KOPT-K1 (cell line): ENCODE measurements around the gene TSPAN4.

Source experiments
- H3K27ac ChIP-seq: fragments of 200-600 bp; sonication (generic); 2 replicates; pipeline ENCODE4 v1.5.1; 2016; ENCODE audit warnings: antibody characterized with exemption, mild to moderate bottlenecking, low read depth, low read length; ENCODE audit not compliant: poor library complexity, severe bottlenecking
- H3K36me3 ChIP-seq: fragments of 200-600 bp; sonication (generic); 2 replicates; pipeline ENCODE4 v1.5.1; 2017; ENCODE audit warnings: antibody characterized with exemption, mild to moderate bottlenecking, low read length, moderate library complexity; ENCODE audit not compliant: insufficient read depth
- H3K9me3 ChIP-seq: fragments of 200-600 bp; sonication (generic); 2 replicates; pipeline ENCODE4 v1.5.1; 2017; ENCODE audit warnings: antibody characterized with exemption, low read length, mild to moderate bottlenecking; ENCODE audit not compliant: insufficient read depth, poor library complexity, severe bottlenecking

The TSPAN4 gene

GRCh38 chr11:858053-858761, 15.6 kb downstream of the TSPAN4 start:
- Histone ChIP-seq H3K36me3 (no peaks in the 10 kb centered on the region), H3K9me3 (no peaks in the 10 kb centered on the region), H3K27ac (no peak overlapping the region)

GRCh38 chr11:858762-859339, 16.2 kb downstream of the TSPAN4 start:
- Histone ChIP-seq H3K36me3 (no peaks in the 10 kb centered on the region), H3K9me3 (no peaks in the 10 kb centered on the region), H3K27ac (no peak overlapping the region)

- H3K36me3 ChIP-seq: no peaks in the 10 kb centered on the region
- H3K9me3 ChIP-seq: no peaks in the 10 kb centered on the region
- no peak overlapping the region for H3K27ac ChIP-seq
Measured at GRCh38 chr11:859394-860131, 16.9 kb downstream of the TSPAN4 start.

GRCh38 chr11:860234-861104, 17.8 kb downstream of the TSPAN4 start:
- no peak overlapping the region for H3K27ac ChIP-seq
- H3K9me3 ChIP-seq: no peaks in the 10 kb centered on the region
- H3K36me3 ChIP-seq: no peaks in the 10 kb centered on the region

- Histone ChIP-seq H3K9me3 (no peaks in the 10 kb centered on the region), H3K36me3 (peaks cover 5% of the 10 kb centered on the region; the same call in 1 of the 2 replicates), H3K27ac (no peak overlapping the region)
Measured at GRCh38 chr11:861105-861479, 18.4 kb downstream of the TSPAN4 start.

GRCh38 chr11:862081-862661, 19.5 kb downstream of the TSPAN4 start:
- no peak overlapping the region for H3K27ac ChIP-seq
- peaks cover 15% of the 10 kb centered on the region; the same call in 1 of the 2 replicates for H3K36me3 ChIP-seq
- no peaks in the 10 kb centered on the region for H3K9me3 ChIP-seq

- Histone ChIP-seq H3K36me3 (peaks cover 18% of the 10 kb centered on the region; the same call in 1 of the 2 replicates), H3K27ac (no peak overlapping the region), H3K9me3 (no peaks in the 10 kb centered on the region)
Measured at GRCh38 chr11:862696-863022, 20.0 kb downstream of the TSPAN4 start.

GRCh38 chr11:863023-863909, 20.6 kb downstream of the TSPAN4 start:
- Histone ChIP-seq H3K9me3 (no peaks in the 10 kb centered on the region), H3K36me3 (peaks cover 22% of the 10 kb centered on the region; the same call in 1 of the 2 replicates), H3K27ac (no peak overlapping the region)

GRCh38 chr11:863910-864827, 21.5 kb downstream of the TSPAN4 start:
- Histone ChIP-seq H3K27ac (no peak overlapping the region), H3K9me3 (no peaks in the 10 kb centered on the region), H3K36me3 (peaks cover 31% of the 10 kb centered on the region; the same call in 1 of the 2 replicates)

GRCh38 chr11:864898-865297, 22.2 kb downstream of the TSPAN4 start:
- Histone ChIP-seq H3K36me3 (peaks cover 36% of the 10 kb centered on the region; the same call in 1 of the 2 replicates), H3K27ac (no peak overlapping the region), H3K9me3 (no peaks in the 10 kb centered on the region)

- no peak overlapping the region for H3K27ac ChIP-seq
Measured at GRCh38 chr11:865462-866430, 23.1 kb downstream of the TSPAN4 start.

GRCh38 chr11:866481-866880, 23.8 kb downstream of the TSPAN4 start:
- Histone ChIP-seq H3K36me3 (peaks cover 36% of the 10 kb centered on the region; the same call in 1 of the 2 replicates), H3K9me3 (no peaks in the 10 kb centered on the region), H3K27ac (no peak overlapping the region)

More at GRCh38 chr11:865462-866430, 23.1 kb downstream of the TSPAN4 start:
- Histone ChIP-seq H3K9me3 (no peaks in the 10 kb centered on the region), H3K36me3 (peaks cover 36% of the 10 kb centered on the region; the same call in 1 of the 2 replicates)
